Body of pancreas (tissue), 4 donors: Measurements from ENCODE around the gene RAD51AP2. TPM values are rescaled to one million over a fixed set of nuclear protein-coding genes. Genes with fewer than 3 reads are reported as not detected.

Experiments used
- ATAC-seq: fragments of 150-250 bp; one replicate; pipeline ENCODE4 v1.9.1; 2016
- DNase-seq, 4 donors: peaks; one replicate each; pipeline ENCODE4 v3.0.0-alpha.2; 2019
- H3K27ac ChIP-seq, 4 donors: fragments of 200-600 bp; sonication (generic); 1 replicate in 3 of 4; 2 replicates in 1 of 4; pipeline versions ENCODE4 v1.5.1 to v1.6.1; 2016 to 2019; ENCODE audit warnings: mild to moderate bottlenecking in 1 of 4, mixed read lengths in 1 of 4, moderate library complexity in 1 of 4
- H3K27me3 ChIP-seq, 2 donors: fragments of 200-600 bp; sonication (generic); one replicate each; pipeline ENCODE4 v1.6.0; 2016; ENCODE audit warnings: mild to moderate bottlenecking in 1 of 2
- H3K36me3 ChIP-seq, 2 donors: fragments of 200-600 bp; sonication (generic); replicated peaks in 1 of 2; 2 replicates each; pipeline ENCODE4 v1.5.1; 2016; ENCODE audit warnings: low read depth in 2 of 2; ENCODE audit not compliant: insufficient read depth in 1 of 2
- H3K4me1 ChIP-seq: fragments of 200-600 bp; sonication (generic); one replicate; pipeline ENCODE4 v1.6.0; 2016
- H3K4me3 ChIP-seq, 2 donors: fragments of 200-600 bp; sonication (generic); 1 replicate in 1 of 2; 2 replicates in 1 of 2; pipeline ENCODE4 v1.5.1; 2016 to 2019
- H3K9me3 ChIP-seq, 3 donors: fragments of 200-600 bp; sonication (generic); 1 replicate in 2 of 3; 2 replicates in 1 of 3; pipeline ENCODE4 v1.5.1; 2016
- CTCF ChIP-seq, 7 experiments: fragments of 450-650 bp in 4 of 7; fragments of 200-600 bp in 3 of 7; sonication (generic) in 3 of 7; IDR thresholded peaks; one replicate each; pipeline ENCODE4 v1.5.1; 2016 to 2019; ENCODE audit warnings: antibody characterized with exemption in 7 of 7
- POLR2A ChIP-seq, 3 donors: fragments of 450-650 bp; IDR thresholded peaks; one replicate each; pipeline ENCODE4 v1.6.1; 2016; ENCODE audit warnings: antibody characterized with exemption in 3 of 3, mild to moderate bottlenecking in 2 of 3
- WGBS, 2 donors: methylation state at CpG; one replicate each; pipeline ENCODE4 v1.1.5; 2017; 5-methylcytosine and 5-hydroxymethylcytosine counted together
- intact Hi-C: fragments of 100-400 bp; cut with DNase I; formaldehyde crosslinking; loops from one replicate; pipeline ENCODE4 v1.15.1; 2023
- total RNA-seq, 2 donors: library from RNA; depleted of rRNA; stranded (reverse); fragments of >200 nt; gene quantifications; one replicate each; pipeline ENCODE4 v1.1.0, GENCODE V29; 2016

Gene RAD51AP2
- total RNA-seq, 2 donors from 2014 or later = 0.26 TPM; not detected in 1

GRCh38 chr2:17519486-17519885 lies 1.2 kb upstream of the RAD51AP2 start:
- Histone ChIP-seq H3K9me3 (no peaks in the 10 kb centered on the region), H3K36me3 (no peaks in the 10 kb centered on the region), H3K4me1 (peaks cover 13% of the 10 kb centered on the region), H3K27ac (no peak overlapping the region), H3K27me3 (peaks cover 0 to 4% of the 10 kb centered on the region in 2 donors), H3K4me3 (no peak overlapping the region)
- DNase-seq (no peak), ATAC-seq (no peak)
- intact Hi-C loops = no loop called here
- TF ChIP-seq POLR2A (IDR thresholded peaks at IDR 0.05) (no peak), CTCF (IDR thresholded peaks at IDR 0.05) (no peak)

- no peaks in the 10 kb centered on the region for H3K9me3 ChIP-seq
- peak; percentile 4 for ATAC-seq
- peak in 1 of 4 donors; percentile 5 for DNase-seq
- TF ChIP-seq POLR2A (IDR thresholded peaks at IDR 0.05) = no peak
- no peak for TF ChIP-seq CTCF (IDR thresholded peaks at IDR 0.05)
- H3K27me3 ChIP-seq = peaks cover 0 to 4% of the 10 kb centered on the region in 2 donors
- H3K4me3 ChIP-seq = peak overlapping the region in 1 of 2 donors; percentile 14
- H3K36me3 ChIP-seq = no peaks in the 10 kb centered on the region
- WGBS, 2 donors = 33 to 38% methylated on average over 8 of the region's 8 CpGs
- H3K27ac ChIP-seq = no peak overlapping the region
- intact Hi-C loops = no loop called here
- peaks cover 13% of the 10 kb centered on the region for H3K4me1 ChIP-seq
These were observed 594 bp downstream of the RAD51AP2 start for GRCh38 chr2:17517481-17518211.

GRCh38 chr2:17515652-17516051 lies 2.6 kb downstream of the RAD51AP2 start:
- no peak for TF ChIP-seq POLR2A (IDR thresholded peaks at IDR 0.05)
- TF ChIP-seq CTCF (IDR thresholded peaks at IDR 0.05) = no peak
- no peak for DNase-seq
- peaks cover 0 to under 1% of the 10 kb centered on the region in 2 donors for H3K27me3 ChIP-seq
- ATAC-seq = no peak
- no peak overlapping the region for H3K27ac ChIP-seq
- H3K4me1 ChIP-seq = peaks cover 13% of the 10 kb centered on the region
- H3K9me3 ChIP-seq = no peaks in the 10 kb centered on the region
- H3K4me3 ChIP-seq = no peak overlapping the region
- intact Hi-C loops = no loop called here
- H3K36me3 ChIP-seq = no peaks in the 10 kb centered on the region

- Histone ChIP-seq H3K36me3 (no peaks in the 10 kb centered on the region), H3K27ac (no peak overlapping the region), H3K4me3 (no peak overlapping the region), H3K9me3 (no peaks in the 10 kb centered on the region), H3K4me1 (no peaks in the 10 kb centered on the region), H3K27me3 (no peaks in the 10 kb centered on the region)
- DNase-seq (no peak), ATAC-seq (no peak)
- 52 to 64% methylated on average over 2 of the region's 2 CpGs for WGBS, 2 donors
- TF ChIP-seq POLR2A (IDR thresholded peaks at IDR 0.05) (no peak), CTCF (IDR thresholded peaks at IDR 0.05) (no peak)
- intact Hi-C loops = no loop called here
These were observed 11.3 kb downstream of the RAD51AP2 start for GRCh38 chr2:17506736-17507616.
